GM12878 (cell line): Measurements from ENCODE around the gene HTR4. TPM values are rescaled to one million over a fixed set of nuclear protein-coding genes. Genes with fewer than 3 reads are reported as not detected.

Experiments
- ATAC-seq: fragments of 200-7000 bp; cut with Tn5 transposase; 3 replicates; pipeline ENCODE4 v1.9.1; 2020; ENCODE audit warnings: mild to moderate bottlenecking, moderate library complexity
- BruUV-seq: library from RNA; stranded (reverse); fragments of 400-500 nt; replicated peaks from 2 replicates; lab custom pipeline; 2021; lab: Mats Ljungman, UMichigan
- CTCF ChIA-PET: fragments of 300-600 bp; sonication (Branson Sonifier 250); formaldehyde crosslinking; extraction: SDS; loops from one replicate; lab custom pipeline; 2021; ENCODE audit warnings: inconsistent platforms; lab: Yijun Ruan, JAX
- POLR2A ChIA-PET: fragments of 350-600 bp; formaldehyde crosslinking; extraction: SDS; loops from one replicate; lab custom pipeline; 2021; ENCODE audit warnings: inconsistent platforms; lab: Charles Lee
- RAD21 ChIA-PET: fragments of 300-600 bp; sonication (Branson Sonifier 250); formaldehyde crosslinking; loops from one replicate; lab custom pipeline; 2023; ENCODE audit warnings: antibody characterized with exemption; ENCODE audit not compliant: unreplicated experiment; lab: Charles Lee
- SMC1A ChIA-PET: fragments of 300-600 bp; sonication (Branson Sonifier 250); formaldehyde crosslinking; loops from one replicate; lab custom pipeline; 2023; ENCODE audit not compliant: unreplicated experiment, uncharacterized antibody; lab: Charles Lee
- DNase-seq: peaks from one replicate; pipeline ENCODE4 v3.0.0-alpha.2; 2011; ENCODE audit warnings: low read depth, low spot score
- FAIRE-seq: peaks from 3 replicates; lab custom pipeline; 2011; peaks lifted over from hg19 to GRCh38; lab: Jason Lieb, UNC
- H2AFZ ChIP-seq: 2 replicates; pipeline ENCODE4 v1.6.0; 2011; ENCODE audit warnings: low read depth, low read length, control low read depth; ENCODE audit not compliant: control insufficient read depth
- H3K27ac ChIP-seq: 2 replicates; pipeline ENCODE4 v1.5.1; 2011; ENCODE audit warnings: control low read depth; ENCODE audit not compliant: control insufficient read depth, insufficient read depth
- H3K27me3 ChIP-seq, 2 experiments: replicated peaks in 1 of 2; 2 replicates each; pipeline versions ENCODE4 v1.6.0 to v1.6.1; 2011; ENCODE audit warnings: low read length in 1 of 2; ENCODE audit not compliant: control insufficient read depth in 2 of 2, insufficient read depth in 2 of 2
- H3K36me3 ChIP-seq, 2 experiments: 2 replicates each; pipeline ENCODE4 v1.5.1; 2011; ENCODE audit warnings: low read length in 1 of 2; ENCODE audit not compliant: control insufficient read depth in 2 of 2, insufficient read depth in 2 of 2
- H3K4me1 ChIP-seq: 2 replicates; pipeline ENCODE4 v1.6.1; 2011; ENCODE audit warnings: mild to moderate bottlenecking, low read length, moderate library complexity, mixed read lengths; ENCODE audit not compliant: control insufficient read depth, insufficient read depth
- H3K4me2 ChIP-seq: 2 replicates; pipeline ENCODE4 v1.6.0; 2011; ENCODE audit warnings: control low read depth; ENCODE audit not compliant: control insufficient read depth, insufficient read depth
- H3K4me3 ChIP-seq: fragments of 200-600 bp; sonication (generic); 2 replicates; pipeline ENCODE4 v1.5.1; 2016
- H3K79me2 ChIP-seq: 2 replicates; pipeline ENCODE4 v1.6.0; 2011; ENCODE audit warnings: low read length; ENCODE audit not compliant: control insufficient read depth, insufficient read depth
- H3K9ac ChIP-seq: 2 replicates; pipeline ENCODE4 v1.8.0; 2011; ENCODE audit warnings: low read length, control low read depth, mixed read lengths; ENCODE audit not compliant: control insufficient read depth, insufficient read depth
- H3K9me3 ChIP-seq: replicated peaks from 3 replicates; pipeline ENCODE4 v1.5.1; 2011; ENCODE audit warnings: mild to moderate bottlenecking, low read length; ENCODE audit not compliant: control insufficient read depth, insufficient read depth
- H4K20me1 ChIP-seq: 2 replicates; pipeline ENCODE4 v1.6.0; 2011; ENCODE audit not compliant: control insufficient read depth, insufficient read depth
- BRCA1 ChIP-seq: IDR thresholded peaks from 2 replicates; pipeline ENCODE4 v1.6.1; 2011; ENCODE audit warnings: low read depth, low read length, improper control_type of control experiment
- EGR1 ChIP-seq, 2 experiments: IDR thresholded peaks; 1 replicate in 1 of 2; 2 replicates in 1 of 2; pipeline ENCODE4 v1.6.1; 2011 to 2012; ENCODE audit warnings: low read depth in 2 of 2, low read length in 2 of 2, borderline replicate concordance in 1 of 2, mild to moderate bottlenecking in 1 of 2, moderate library complexity in 1 of 2
- GABPA ChIP-seq: IDR thresholded peaks from 2 replicates; pipeline ENCODE4 v1.6.1; 2014; ENCODE audit warnings: antibody characterized with exemption, low read depth, mild to moderate bottlenecking, inconsistent platforms
- MEF2A ChIP-seq: IDR thresholded peaks from 2 replicates; pipeline ENCODE4 v1.6.1; 2011; ENCODE audit warnings: low read depth, mild to moderate bottlenecking, low read length, moderate library complexity; ENCODE audit not compliant: insufficient read depth
- NFXL1 ChIP-seq: fragments of 450-650 bp; IDR thresholded peaks from 2 replicates; pipeline ENCODE4 v1.6.1; 2017; ENCODE audit warnings: antibody characterized with exemption, mild to moderate bottlenecking, borderline replicate concordance
- RAD51 ChIP-seq: fragments of 450-650 bp; IDR thresholded peaks from 2 replicates; pipeline ENCODE4 v1.6.1; 2016; ENCODE audit warnings: moderate library complexity, mild to moderate bottlenecking, inconsistent platforms
- RBBP5 ChIP-seq: fragments of 200-600 bp; sonication (generic); conservative IDR thresholded peaks from 2 replicates; pipeline ENCODE4 v1.6.1; 2016
- SKIL ChIP-seq: fragments of 450-650 bp; IDR thresholded peaks from 2 replicates; pipeline ENCODE4 v1.6.1; 2017; ENCODE audit warnings: mild to moderate bottlenecking, low read depth, inconsistent platforms; ENCODE audit not compliant: poor library complexity, severe bottlenecking
- SMAD1 ChIP-seq: fragments of 450-650 bp; IDR thresholded peaks from 2 replicates; pipeline ENCODE4 v1.6.1; 2018; ENCODE audit warnings: mild to moderate bottlenecking, low read depth; ENCODE audit not compliant: partially characterized antibody
- STAT1 ChIP-seq: fragments of 450-650 bp; conservative IDR thresholded peaks from 2 replicates; pipeline ENCODE4 v1.6.1; 2014; ENCODE audit warnings: antibody characterized with exemption, mild to moderate bottlenecking
- STAT3 ChIP-seq: IDR thresholded peaks from 2 replicates; pipeline ENCODE4 v1.6.1; 2011; ENCODE audit warnings: low read depth, low read length, improper control_type of control experiment
- TARDBP ChIP-seq: IDR thresholded peaks from 2 replicates; pipeline ENCODE4 v1.6.1; 2016; ENCODE audit warnings: borderline replicate concordance
- USF1 ChIP-seq: IDR thresholded peaks from 2 replicates; pipeline ENCODE4 v1.6.1; 2011; ENCODE audit warnings: borderline replicate concordance, low read depth, mild to moderate bottlenecking, moderate library complexity, mixed read lengths, low read length; ENCODE audit not compliant: insufficient read depth; ENCODE audit errors: extremely low read length
- USF2 ChIP-seq: IDR thresholded peaks from 2 replicates; pipeline ENCODE4 v1.6.1; 2011; ENCODE audit warnings: low read depth, low read length, improper control_type of control experiment, borderline replicate concordance
- YY1 ChIP-seq: IDR thresholded peaks from 2 replicates; pipeline ENCODE4 v1.6.1; 2011; ENCODE audit warnings: low read depth, mild to moderate bottlenecking, low read length
- ZNF24 ChIP-seq: fragments of 450-650 bp; IDR thresholded peaks from 2 replicates; pipeline ENCODE4 v1.6.1; 2017; ENCODE audit warnings: antibody characterized with exemption, mild to moderate bottlenecking
- WGBS: methylation state at CpG from one replicate; pipeline ENCODE4 v1.1.6; 2016; ENCODE audit warnings: low lambda C conversion rate; ENCODE audit not compliant: insufficient replicate concordance, insufficient coverage; ENCODE audit errors: missing lambda C conversion rate; 5-methylcytosine and 5-hydroxymethylcytosine counted together
- in situ Hi-C: fragments of 300-500 bp; cut with MboI; formaldehyde crosslinking; loops from 9 replicates; pipeline ENCODE4 v1.14.3; 2018; ENCODE audit warnings: mixed read lengths
- intact Hi-C: fragments of 100-400 bp; cut with micrococcal nuclease; formaldehyde crosslinking; loops from one replicate; pipeline ENCODE4 v1.14.2; 2022; ENCODE audit not compliant: unreplicated experiment
- polyA plus RNA-seq, 11 experiments: library from polyadenylated mRNA; depleted of rRNA in 4 of 11; unstranded in 6 of 11; stranded (reverse) in 5 of 11; fragments of >200 nt; fragmentation: Nextera tagmentation in 4 of 11; fragmentation: Illumina TruSeq in 1 of 11; extraction: Ambion mirVana in 4 of 11; extraction: Trizol in 1 of 11; gene quantifications; 1 replicate in 1 of 11; 2 replicates in 10 of 11; pipeline versions ENCODE4 v1.2.1 to v1.2.3, GENCODE V29; 2011 to 2016; ENCODE audit warnings: inconsistent platforms in 2 of 11, missing spikeins in 2 of 11, low read depth in 1 of 11
- total RNA-seq, 4 experiments: library from RNA; depleted of rRNA in 3 of 4; stranded (reverse); fragments of >200 nt in 3 of 4; fragmentation: Illumina TruSeq in 1 of 4; extraction: Trizol in 1 of 4; gene quantifications; 2 replicates each; pipeline versions ENCODE4 v1.2.1 to v1.2.3, GENCODE V29; 2013 to 2021
- TF ChIP-seq, protein P1 (sequence below): fragments of 450-650 bp; IDR thresholded peaks from 2 replicates; pipeline ENCODE4 v1.6.1; 2016; ENCODE audit warnings: mild to moderate bottlenecking

Gene HTR4
- total and polyA plus RNA-seq, 10 of the 15 experiments (the other 5 are each of a cell fraction or from before 2014, with no cell fraction given) = not detected

- H2AFZ ChIP-seq = no peak overlapping the region
- TF ChIP-seq SKIL (no peak), GABPA (no peak), EGR1 (IDR thresholded peaks at IDR 0.05; ENCODE audit: borderline replicate concordance in 1 of 2, low read depth in 2 of 2, low read length in 2 of 2) (no peak), SMAD1 (no peak), NFXL1 (no peak), STAT3 (no peak), BRCA1 (no peak), YY1 (no peak), MEF2A (no peak), USF2 (no peak), ZNF24 (no peak), TARDBP (no peak), RBBP5 (no peak), RAD51 (no peak), STAT1 (no peak), USF1 (no peak)
- TF ChIP-seq, protein P1, sequence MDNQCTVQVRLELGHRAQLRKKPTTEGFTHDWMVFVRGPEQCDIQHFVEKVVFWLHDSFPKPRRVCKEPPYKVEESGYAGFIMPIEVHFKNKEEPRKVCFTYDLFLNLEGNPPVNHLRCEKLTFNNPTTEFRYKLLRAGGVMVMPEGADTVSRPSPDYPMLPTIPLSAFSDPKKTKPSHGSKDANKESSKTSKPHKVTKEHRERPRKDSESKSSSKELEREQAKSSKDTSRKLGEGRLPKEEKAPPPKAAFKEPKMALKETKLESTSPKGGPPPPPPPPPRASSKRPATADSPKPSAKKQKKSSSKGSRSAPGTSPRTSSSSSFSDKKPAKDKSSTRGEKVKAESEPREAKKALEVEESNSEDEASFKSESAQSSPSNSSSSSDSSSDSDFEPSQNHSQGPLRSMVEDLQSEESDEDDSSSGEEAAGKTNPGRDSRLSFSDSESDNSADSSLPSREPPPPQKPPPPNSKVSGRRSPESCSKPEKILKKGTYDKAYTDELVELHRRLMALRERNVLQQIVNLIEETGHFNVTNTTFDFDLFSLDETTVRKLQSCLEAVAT = no peak
- in situ Hi-C loops (no loop called here), intact Hi-C loops (no loop called here)
- RAD21 ChIA-PET = no interaction called here
- SMC1A ChIA-PET = no interaction called here
- ATAC-seq (no peak), DNase-seq (no peak), FAIRE-seq (no peak)
- H3K27me3 ChIP-seq = no peaks in the 10 kb centered on the region; a peak in 1 of 4 replicates
- H3K27ac ChIP-seq = no peak overlapping the region
- H3K79me2 ChIP-seq = no peaks in the 10 kb centered on the region
- no peak overlapping the region for H3K4me2 ChIP-seq
- H4K20me1 ChIP-seq = no peaks in the 10 kb centered on the region
- H3K9ac ChIP-seq = no peak overlapping the region
- H3K9me3 ChIP-seq = no peaks in the 10 kb centered on the region
- no peak overlapping the region for H3K4me3 ChIP-seq
- H3K36me3 ChIP-seq = no peaks in the 10 kb centered on the region
- POLR2A ChIA-PET = no interaction called here
- 41% methylated on average over 7 of the region's 7 CpGs for WGBS
- CTCF ChIA-PET = no interaction called here
- no peaks in the 10 kb centered on the region for H3K4me1 ChIP-seq
- BruUV-seq = no TSS peak
These were observed 11.1 kb upstream of the HTR4 start for GRCh38 chr5:148665431-148665830.
